WERI-Rb-1 (cell line): ENCODE measurements around the gene DOCK10.

ENCODE experiments used
- DNase-seq: peaks from one replicate; pipeline ENCODE4 v3.0.0-alpha.2; 2020
- H3K27ac ChIP-seq: fragments of 250-450 bp; sonication (Bioruptor Pico); 2 replicates; pipeline ENCODE4 v1.5.1; 2020; ENCODE audit warnings: mild to moderate bottlenecking, moderate library complexity
- H3K27me3 ChIP-seq: fragments of 250-450 bp; sonication (Bioruptor Pico); 2 replicates; pipeline ENCODE4 v1.5.1; 2021; ENCODE audit warnings: mild to moderate bottlenecking, low read depth, moderate library complexity; ENCODE audit not compliant: insufficient read depth, severe bottlenecking
- H3K36me3 ChIP-seq: fragments of 250-450 bp; sonication (Bioruptor Pico); 2 replicates; pipeline ENCODE4 v1.5.1; 2020; ENCODE audit warnings: mild to moderate bottlenecking, moderate library complexity
- H3K4me3 ChIP-seq: 2 replicates; pipeline ENCODE4 v1.5.1; 2011; ENCODE audit warnings: low read depth, mild to moderate bottlenecking, control low read depth, low read length
- H3K9me3 ChIP-seq: fragments of 250-450 bp; sonication (Bioruptor Pico); 2 replicates; pipeline ENCODE4 v1.5.1; 2021; ENCODE audit warnings: mild to moderate bottlenecking, moderate library complexity; ENCODE audit not compliant: severe bottlenecking
- TF ChIP-seq, protein P1 (sequence below): IDR thresholded peaks from 2 replicates; pipeline ENCODE4 v1.5.1; 2011; ENCODE audit warnings: low read depth, mild to moderate bottlenecking, control low read depth, inconsistent platforms, low read length

Gene DOCK10

DNA sequence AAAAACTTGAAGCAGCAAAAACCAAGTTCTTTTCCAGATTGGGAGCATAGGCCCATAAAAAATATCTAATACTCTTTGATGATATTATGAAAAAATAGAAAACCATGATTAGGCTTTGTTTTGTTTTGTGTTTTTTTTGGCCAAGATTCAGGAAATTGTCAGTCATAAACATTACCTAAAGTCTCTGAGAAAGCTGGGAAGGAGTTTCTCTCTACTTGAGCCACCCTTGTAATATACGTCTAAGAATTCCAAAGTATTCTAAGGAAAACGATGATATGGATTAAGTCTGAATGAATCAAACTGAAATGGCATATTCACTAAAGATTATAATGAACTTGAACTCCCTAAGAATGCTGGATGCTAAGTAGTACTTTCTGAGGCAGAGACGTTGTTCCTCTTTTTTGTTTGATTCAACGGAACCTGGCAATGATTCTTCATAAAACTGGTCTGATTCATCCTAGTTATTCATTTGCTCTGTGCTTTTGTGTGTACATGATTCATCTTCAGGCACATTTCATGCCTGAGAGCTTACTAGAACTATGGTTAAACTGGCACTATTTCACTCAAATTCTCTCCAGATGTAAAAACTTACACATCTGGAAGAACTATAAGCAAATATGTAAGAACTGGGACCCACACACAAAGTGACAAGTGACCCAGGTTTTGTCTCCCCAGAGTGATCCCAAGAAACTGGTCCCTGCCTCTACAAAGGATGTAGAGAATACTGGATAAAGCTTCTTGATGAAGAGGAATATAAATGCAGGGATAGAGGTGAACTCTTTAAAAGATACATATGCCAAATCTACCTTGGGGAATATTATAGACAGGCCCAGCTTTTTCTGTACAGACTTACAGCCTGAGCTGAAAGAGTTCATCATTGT is 159.7 kb downstream of the DOCK10 start:
- H3K4me3 ChIP-seq: no peak overlapping the region
- H3K27ac ChIP-seq: no peak overlapping the region
- no peaks in the 10 kb centered on the region for H3K36me3 ChIP-seq

DNA sequence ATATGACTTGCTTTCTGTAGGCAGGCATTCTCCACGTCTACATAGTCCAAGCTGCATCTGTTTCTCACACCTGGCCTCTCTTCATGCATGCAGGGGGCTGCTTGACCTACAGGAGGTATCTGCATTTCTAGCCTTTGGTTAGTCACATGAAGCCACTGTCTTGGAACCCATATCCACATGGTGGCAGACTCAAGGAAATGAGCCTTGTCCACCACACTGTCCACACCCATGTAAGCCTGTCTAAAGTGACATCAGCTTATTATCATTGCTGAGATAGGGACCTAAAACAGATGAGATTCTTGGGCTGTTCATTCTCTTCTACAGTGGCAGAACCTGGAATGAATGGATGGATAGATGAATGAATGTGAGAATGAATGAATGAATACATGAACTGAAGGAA is 160.4 kb downstream of the DOCK10 start:
- no peaks in the 10 kb centered on the region for H3K36me3 ChIP-seq
- no peak overlapping the region for H3K27ac ChIP-seq
- H3K9me3 ChIP-seq: no peaks in the 10 kb centered on the region
- TF ChIP-seq, protein P1, sequence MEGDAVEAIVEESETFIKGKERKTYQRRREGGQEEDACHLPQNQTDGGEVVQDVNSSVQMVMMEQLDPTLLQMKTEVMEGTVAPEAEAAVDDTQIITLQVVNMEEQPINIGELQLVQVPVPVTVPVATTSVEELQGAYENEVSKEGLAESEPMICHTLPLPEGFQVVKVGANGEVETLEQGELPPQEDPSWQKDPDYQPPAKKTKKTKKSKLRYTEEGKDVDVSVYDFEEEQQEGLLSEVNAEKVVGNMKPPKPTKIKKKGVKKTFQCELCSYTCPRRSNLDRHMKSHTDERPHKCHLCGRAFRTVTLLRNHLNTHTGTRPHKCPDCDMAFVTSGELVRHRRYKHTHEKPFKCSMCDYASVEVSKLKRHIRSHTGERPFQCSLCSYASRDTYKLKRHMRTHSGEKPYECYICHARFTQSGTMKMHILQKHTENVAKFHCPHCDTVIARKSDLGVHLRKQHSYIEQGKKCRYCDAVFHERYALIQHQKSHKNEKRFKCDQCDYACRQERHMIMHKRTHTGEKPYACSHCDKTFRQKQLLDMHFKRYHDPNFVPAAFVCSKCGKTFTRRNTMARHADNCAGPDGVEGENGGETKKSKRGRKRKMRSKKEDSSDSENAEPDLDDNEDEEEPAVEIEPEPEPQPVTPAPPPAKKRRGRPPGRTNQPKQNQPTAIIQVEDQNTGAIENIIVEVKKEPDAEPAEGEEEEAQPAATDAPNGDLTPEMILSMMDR: no peak
- H3K4me3 ChIP-seq: no peak overlapping the region
- no peaks in the 10 kb centered on the region for H3K27me3 ChIP-seq
- DNase-seq: no peak

More for the DNA sequence above, 159.7 kb downstream of the DOCK10 start:
- TF ChIP-seq, protein P1: no peak
- no peak for DNase-seq
- Histone ChIP-seq H3K27me3 (no peaks in the 10 kb centered on the region), H3K9me3 (no peaks in the 10 kb centered on the region)

DNA sequence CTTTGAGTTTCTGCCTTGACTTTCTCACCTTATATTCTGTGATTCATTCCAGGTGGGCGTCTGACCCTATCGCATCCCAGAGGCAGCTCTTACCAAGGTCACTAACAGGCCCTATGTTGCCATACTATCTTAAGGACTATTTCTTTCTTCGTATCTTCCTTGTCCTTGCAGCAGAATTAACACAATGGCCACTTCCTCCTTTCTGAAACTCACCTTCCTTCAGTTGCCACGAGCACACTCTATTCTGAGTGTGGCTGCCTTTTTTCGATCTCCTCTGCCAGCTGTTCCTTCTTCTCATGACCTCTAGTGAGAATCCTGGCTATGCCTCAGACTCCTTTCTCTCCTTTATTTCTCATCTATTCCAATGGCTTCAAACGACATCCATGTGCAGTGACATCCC is 165.7 kb downstream of the DOCK10 start:
- Histone ChIP-seq H3K27ac (no peak overlapping the region), H3K27me3 (no peaks in the 10 kb centered on the region), H3K4me3 (no peak overlapping the region), H3K36me3 (no peaks in the 10 kb centered on the region), H3K9me3 (no peaks in the 10 kb centered on the region)
- no peak for DNase-seq
- TF ChIP-seq, protein P1: no peak

DNA sequence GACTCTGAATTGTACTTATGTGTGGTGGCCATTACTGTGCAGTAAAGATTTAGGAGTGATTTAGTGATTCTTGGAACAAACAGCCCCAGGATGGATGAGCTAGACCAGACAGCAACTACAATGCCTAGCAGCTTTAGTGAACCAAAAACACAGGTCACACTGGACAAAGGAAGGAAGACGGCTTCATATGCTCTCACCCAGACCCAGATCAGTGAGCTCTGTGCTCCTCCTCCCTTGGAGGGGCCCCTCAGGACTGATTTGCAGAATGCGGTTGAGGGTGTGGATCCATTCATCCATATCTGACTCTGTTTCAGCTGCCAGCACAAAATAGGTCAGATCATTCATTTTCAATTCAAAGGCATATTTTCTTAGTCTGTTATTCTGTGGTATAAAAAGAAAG is 166.4 kb downstream of the DOCK10 start:
- Histone ChIP-seq H3K9me3 (no peaks in the 10 kb centered on the region), H3K4me3 (no peak overlapping the region), H3K27ac (no peak overlapping the region), H3K36me3 (no peaks in the 10 kb centered on the region), H3K27me3 (no peaks in the 10 kb centered on the region)
- TF ChIP-seq, protein P1: no peak
- DNase-seq: no peak

DNA sequence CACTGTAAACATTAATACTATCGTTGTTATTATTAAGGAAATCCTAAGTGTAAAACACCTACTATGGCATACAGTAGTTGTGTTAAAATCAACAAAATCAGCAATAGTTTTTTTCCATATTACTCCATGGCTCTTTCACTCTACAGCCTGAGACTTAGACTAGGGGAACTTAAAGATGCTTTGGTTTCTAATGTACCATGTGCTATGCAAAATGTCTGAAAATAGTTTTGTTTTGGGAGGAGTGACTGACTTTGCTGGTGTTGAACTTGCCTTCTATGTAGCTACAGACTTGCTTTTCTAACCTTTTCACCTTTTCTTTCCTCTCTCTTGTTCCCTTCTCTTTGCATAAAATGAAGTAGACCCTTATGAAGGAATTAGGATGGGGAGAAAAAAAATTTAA is 167.1 kb downstream of the DOCK10 start:
- H3K27ac ChIP-seq: no peak overlapping the region
- H3K36me3 ChIP-seq: no peaks in the 10 kb centered on the region

More for the DNA sequence above, 167.1 kb downstream of the DOCK10 start:
- Histone ChIP-seq H3K4me3 (no peak overlapping the region), H3K27me3 (no peaks in the 10 kb centered on the region), H3K9me3 (no peaks in the 10 kb centered on the region)
- DNase-seq: no peak
- TF ChIP-seq, protein P1: no peak
